Endothelial cell of umbilical vein (primary cell): ENCODE results near the gene EDAR. TPM values are rescaled to one million over a fixed set of nuclear protein-coding genes. Genes with fewer than 3 reads are reported as not detected.

ENCODE experiments used
- BruUV-seq: library from RNA; stranded (reverse); fragments of 400-500 nt; replicated peaks from 2 replicates; lab custom pipeline; 2021; lab: Mats Ljungman, UMichigan
- CTCF ChIA-PET: fragments of 300-600, 350-600 bp; sonication (Branson Sonifier 250); formaldehyde crosslinking; loops from one replicate; lab custom pipeline; 2021; ENCODE audit warnings: antibody characterized with exemption, inconsistent platforms; lab: Charles Lee
- POLR2A ChIA-PET: fragments of 300-600, 350-600 bp; sonication (Branson Sonifier 250); formaldehyde crosslinking; loops from one replicate; lab custom pipeline; 2021; ENCODE audit warnings: antibody characterized with exemption, inconsistent platforms; lab: Charles Lee
- DNase-seq: peaks from one replicate; pipeline ENCODE4 v3.0.0-alpha.2; 2011; ENCODE audit warnings: low read depth, low spot score
- FAIRE-seq: peaks from 2 replicates; lab custom pipeline; 2011; peaks lifted over from hg19 to GRCh38; lab: Jason Lieb, UNC
- H2AFZ ChIP-seq: 2 replicates; pipeline ENCODE4 v1.6.0; 2012; ENCODE audit warnings: low read depth, low read length, control low read depth, inconsistent platforms
- H3K27ac ChIP-seq: 2 replicates; pipeline ENCODE4 v1.5.1; 2011; ENCODE audit warnings: low read depth, mild to moderate bottlenecking, control low read depth, low read length, moderate library complexity; ENCODE audit not compliant: insufficient read depth
- H3K27me3 ChIP-seq, 2 experiments: 2 replicates each; pipeline versions ENCODE4 v1.6.0 to v1.6.1; 2011; ENCODE audit warnings: low read length in 2 of 2, mixed read lengths in 1 of 2; ENCODE audit not compliant: control insufficient read depth in 2 of 2, insufficient read depth in 2 of 2
- H3K36me3 ChIP-seq, 2 experiments: 2 replicates in 1 of 2; 3 replicates in 1 of 2; pipeline ENCODE4 v1.5.1; 2011; ENCODE audit warnings: low read length in 2 of 2, mild to moderate bottlenecking in 1 of 2, moderate library complexity in 1 of 2; ENCODE audit not compliant: control insufficient read depth in 2 of 2, insufficient read depth in 2 of 2; ENCODE audit errors: extremely low read depth in 1 of 2
- H3K4me1 ChIP-seq: 3 replicates; pipeline ENCODE4 v1.5.1; 2011; ENCODE audit warnings: mild to moderate bottlenecking, low read length; ENCODE audit not compliant: control insufficient read depth, insufficient read depth; ENCODE audit errors: extremely low read depth
- H3K4me2 ChIP-seq: 2 replicates; pipeline ENCODE4 v1.6.1; 2011; ENCODE audit warnings: low read length, control low read depth, mixed read lengths; ENCODE audit not compliant: insufficient read depth
- H3K4me3 ChIP-seq, 3 experiments: fragments of 200-600 bp in 1 of 3; sonication (generic), shearing (Covaris generic) in 1 of 3; replicated peaks in 1 of 3; 2 replicates each; pipeline ENCODE4 v1.5.1; 2011 to 2016; ENCODE audit warnings: control low read depth in 3 of 3, low read length in 3 of 3, mild to moderate bottlenecking in 2 of 3, inconsistent platforms in 1 of 3, low read depth in 1 of 3, moderate library complexity in 1 of 3; ENCODE audit not compliant: insufficient read depth in 1 of 3
- H3K79me2 ChIP-seq: 2 replicates; pipeline ENCODE4 v1.6.0; 2012; ENCODE audit warnings: low read length, inconsistent platforms; ENCODE audit not compliant: control insufficient read depth, insufficient read depth
- H3K9ac ChIP-seq: replicated peaks from 2 replicates; pipeline ENCODE3; 2011; ENCODE audit warnings: low read length, control low read depth; ENCODE audit not compliant: insufficient read depth; ENCODE audit errors: extremely low read depth
- H3K9me1 ChIP-seq: replicated peaks from 3 replicates; pipeline ENCODE4 v1.6.0; 2011; ENCODE audit warnings: mild to moderate bottlenecking, low read length; ENCODE audit not compliant: control insufficient read depth, insufficient read depth; ENCODE audit errors: extremely low read depth
- H3K9me3 ChIP-seq: replicated peaks from 2 replicates; pipeline ENCODE4 v1.5.1; 2012; ENCODE audit warnings: low read length, inconsistent platforms; ENCODE audit not compliant: control insufficient read depth, insufficient read depth
- H4K20me1 ChIP-seq: replicated peaks from 2 replicates; pipeline ENCODE3; 2011; ENCODE audit warnings: mild to moderate bottlenecking, low read length; ENCODE audit not compliant: control insufficient read depth, insufficient read depth; ENCODE audit errors: extremely low read depth
- EZH2 ChIP-seq: IDR thresholded peaks from 2 replicates; pipeline ENCODE4 v1.6.1; 2012; ENCODE audit warnings: borderline replicate concordance, low read depth, mild to moderate bottlenecking, moderate library complexity, low read length, inconsistent platforms; ENCODE audit not compliant: severe bottlenecking
- FOS ChIP-seq: IDR thresholded peaks from 2 replicates; pipeline ENCODE4 v1.6.1; 2011; ENCODE audit warnings: mild to moderate bottlenecking, low read length, moderate library complexity, borderline replicate concordance; ENCODE audit not compliant: insufficient read depth
- GATA2 ChIP-seq: IDR thresholded peaks from 2 replicates; pipeline ENCODE4 v1.7.0; 2011; ENCODE audit warnings: low read depth, mild to moderate bottlenecking, moderate library complexity, mixed read lengths, low read length; ENCODE audit not compliant: insufficient read length, insufficient read depth
- JUN ChIP-seq: IDR thresholded peaks from 2 replicates; pipeline ENCODE4 v1.6.1; 2011; ENCODE audit warnings: borderline replicate concordance, low read depth; ENCODE audit not compliant: insufficient read length, insufficient read depth
- MYC ChIP-seq: IDR thresholded peaks from one replicate; pipeline ENCODE4 v1.6.1; 2011; ENCODE audit warnings: mild to moderate bottlenecking, low read depth, low read length
- POLR2A ChIP-seq: IDR thresholded peaks from 2 replicates; pipeline ENCODE4 v1.6.1; 2012; ENCODE audit warnings: low read depth, mild to moderate bottlenecking, control low read depth, low read length
- POLR2AphosphoS5 ChIP-seq: IDR thresholded peaks from 2 replicates; pipeline ENCODE4 v1.6.1; 2012; ENCODE audit warnings: low read depth, mild to moderate bottlenecking, control low read depth, low read length, moderate library complexity; ENCODE audit not compliant: insufficient read depth
- dilution Hi-C: fragments of 300-500 bp; cut with MboI; formaldehyde crosslinking; loops from one replicate; pipeline ENCODE4 v1.15.0; 2019; ENCODE audit warnings: low sequenced_read_pairs; ENCODE audit not compliant: extremely low pct_ligation_motif_present
- intact Hi-C: fragments of 100-400 bp; cut with micrococcal nuclease; formaldehyde crosslinking; loops from one replicate; pipeline ENCODE4 v1.10.0; 2022
- polyA plus RNA-seq, 4 experiments: library from polyadenylated mRNA; depleted of rRNA in 3 of 4; stranded (reverse) in 3 of 4; unstranded in 1 of 4; fragments of >200 nt; gene quantifications; 2 replicates each; pipeline versions ENCODE4 v1.2.1 to v1.2.3, GENCODE V29; 2011 to 2012; ENCODE audit warnings: missing spikeins in 1 of 4
- total RNA-seq: library from RNA; stranded (reverse); gene quantifications from 2 replicates; pipeline ENCODE4 v1.2.3, GENCODE V29; 2021
- TF ChIP-seq, protein P1 (sequence below): IDR thresholded peaks from 2 replicates; pipeline ENCODE4 v1.6.1; 2011; ENCODE audit not compliant: insufficient read depth, insufficient read length
- TF ChIP-seq, protein P2 (sequence below), 2 donors: IDR thresholded peaks; 1 replicate in 1 of 2; 2 replicates in 1 of 2; pipeline ENCODE4 v1.5.1; 2011; ENCODE audit warnings: low read length in 2 of 2, mild to moderate bottlenecking in 2 of 2, moderate library complexity in 2 of 2, control low read depth in 1 of 2, inconsistent platforms in 1 of 2, low read depth in 1 of 2; ENCODE audit not compliant: insufficient read depth in 1 of 2; ENCODE audit errors: extremely low read depth in 1 of 2

EDAR gene
- total and polyA plus RNA-seq, 2 donors (not counting 3 experiments of a cell fraction or from before 2014, with no cell fraction given), result not detected

DNA sequence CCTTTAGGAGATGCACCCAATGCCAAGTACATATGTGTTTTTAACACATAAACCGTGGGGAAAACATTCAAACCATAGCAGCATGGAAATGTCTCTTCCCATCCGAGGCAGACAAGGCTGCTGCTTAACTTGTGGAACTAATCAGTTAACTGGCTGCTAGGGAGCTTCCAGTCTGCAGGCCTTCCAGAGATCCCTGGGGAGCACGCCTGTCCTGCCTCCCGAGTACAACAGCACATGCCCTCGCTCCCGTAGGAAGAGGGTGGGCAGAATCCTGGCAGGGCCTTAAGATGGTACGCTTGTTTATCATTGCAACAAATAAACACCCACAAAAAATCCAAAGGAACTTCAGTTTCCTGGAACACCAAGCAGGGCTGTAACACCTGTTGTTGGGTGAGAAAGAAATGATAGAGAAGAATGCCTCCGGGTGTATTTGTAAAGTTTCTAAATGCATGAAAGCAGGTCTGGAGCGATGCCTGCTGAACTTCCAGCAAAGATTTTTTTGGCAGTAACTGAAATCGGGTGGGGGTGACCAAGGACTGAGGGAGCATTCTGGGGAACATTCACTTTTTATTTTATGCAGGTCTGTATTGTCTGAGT is 56.2 kb downstream of the EDAR start:
- FAIRE-seq, result no peak
- DNase-seq, result no peak
- Histone ChIP-seq H3K4me3 (no peak overlapping the region), H3K9me3 (no peaks in the 10 kb centered on the region), H4K20me1 (no peaks in the 10 kb centered on the region), H3K79me2 (no peaks in the 10 kb centered on the region), H3K9me1 (no peaks in the 10 kb centered on the region), H3K36me3 (no peaks in the 10 kb centered on the region), H2AFZ (no peak overlapping the region), H3K4me2 (no peak overlapping the region), H3K9ac (no peak overlapping the region), H3K4me1 (no peaks in the 10 kb centered on the region), H3K27ac (no peak overlapping the region), H3K27me3 (no peaks in the 10 kb centered on the region)
- dilution Hi-C loops (no loop called here), intact Hi-C loops (no loop called here)
- BruUV-seq, result no TSS peak
- ChIA-PET POLR2A (no interaction called here), CTCF (no interaction called here)
- TF ChIP-seq POLR2A, result no peak

DNA sequence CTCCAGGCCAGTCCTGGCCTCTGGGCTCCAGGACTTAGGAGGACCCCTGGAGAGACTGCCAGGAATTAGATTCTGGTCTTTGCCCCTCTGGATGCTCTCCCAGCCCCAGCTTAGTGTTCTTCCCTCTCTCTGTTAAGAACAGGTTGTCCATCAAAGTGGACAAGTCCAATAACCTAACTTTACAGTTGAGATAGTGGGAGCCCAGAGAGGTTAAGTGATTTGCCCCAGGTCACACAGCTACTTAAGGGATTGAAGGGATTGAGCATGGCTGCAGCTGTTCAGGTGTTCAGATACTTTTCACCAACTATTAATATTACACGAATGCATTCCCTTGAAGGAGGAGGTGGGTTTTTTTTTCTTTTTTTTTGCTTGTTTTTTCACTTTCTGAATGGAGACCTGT is 57.6 kb downstream of the EDAR start:
- dilution Hi-C loops, result no loop called here
- H3K36me3 ChIP-seq, result no peaks in the 10 kb centered on the region
- TF ChIP-seq POLR2A (no peak), POLR2AphosphoS5 (no peak), EZH2 (no peak), MYC (no peak), FOS (no peak), JUN (no peak), GATA2 (no peak)
- TF ChIP-seq, protein P1, sequence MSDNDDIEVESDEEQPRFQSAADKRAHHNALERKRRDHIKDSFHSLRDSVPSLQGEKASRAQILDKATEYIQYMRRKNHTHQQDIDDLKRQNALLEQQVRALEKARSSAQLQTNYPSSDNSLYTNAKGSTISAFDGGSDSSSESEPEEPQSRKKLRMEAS, result no peak
- TF ChIP-seq, protein P2, sequence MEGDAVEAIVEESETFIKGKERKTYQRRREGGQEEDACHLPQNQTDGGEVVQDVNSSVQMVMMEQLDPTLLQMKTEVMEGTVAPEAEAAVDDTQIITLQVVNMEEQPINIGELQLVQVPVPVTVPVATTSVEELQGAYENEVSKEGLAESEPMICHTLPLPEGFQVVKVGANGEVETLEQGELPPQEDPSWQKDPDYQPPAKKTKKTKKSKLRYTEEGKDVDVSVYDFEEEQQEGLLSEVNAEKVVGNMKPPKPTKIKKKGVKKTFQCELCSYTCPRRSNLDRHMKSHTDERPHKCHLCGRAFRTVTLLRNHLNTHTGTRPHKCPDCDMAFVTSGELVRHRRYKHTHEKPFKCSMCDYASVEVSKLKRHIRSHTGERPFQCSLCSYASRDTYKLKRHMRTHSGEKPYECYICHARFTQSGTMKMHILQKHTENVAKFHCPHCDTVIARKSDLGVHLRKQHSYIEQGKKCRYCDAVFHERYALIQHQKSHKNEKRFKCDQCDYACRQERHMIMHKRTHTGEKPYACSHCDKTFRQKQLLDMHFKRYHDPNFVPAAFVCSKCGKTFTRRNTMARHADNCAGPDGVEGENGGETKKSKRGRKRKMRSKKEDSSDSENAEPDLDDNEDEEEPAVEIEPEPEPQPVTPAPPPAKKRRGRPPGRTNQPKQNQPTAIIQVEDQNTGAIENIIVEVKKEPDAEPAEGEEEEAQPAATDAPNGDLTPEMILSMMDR (IDR thresholded peaks at IDR 0.05; ENCODE audit: extremely low read depth in 1 of 2, insufficient read depth in 1 of 2, low read depth in 1 of 2, low read length in 2 of 2), result no peak
- no peaks in the 10 kb centered on the region for H3K4me1 ChIP-seq
- no peaks in the 10 kb centered on the region for H4K20me1 ChIP-seq
- intact Hi-C loops, result no loop called here
- no peak overlapping the region for H3K27ac ChIP-seq
- H3K4me3 ChIP-seq, result no peak overlapping the region
- DNase-seq (no peak), FAIRE-seq (no peak)
- no peak overlapping the region for H2AFZ ChIP-seq
- no peaks in the 10 kb centered on the region for H3K9me3 ChIP-seq
- CTCF ChIA-PET, result interaction anchor here (1.2 to 5.2 kb wide), 2 partner anchors 19 to 579 kb away, joined by 3 to 35 read pairs; no protein-coding TSS in a partner anchor
- H3K9ac ChIP-seq, result no peak overlapping the region
- H3K9me1 ChIP-seq, result no peaks in the 10 kb centered on the region
- BruUV-seq, result no TSS peak
- H3K79me2 ChIP-seq, result no peaks in the 10 kb centered on the region
- H3K27me3 ChIP-seq, result no peaks in the 10 kb centered on the region
- POLR2A ChIA-PET, result no interaction called here
- no peak overlapping the region for H3K4me2 ChIP-seq
